ENCODE data around the gene RNF150.
"Not testable (repeated sequence)": the region's sequence is repeated elsewhere in the genome, so short reads cannot be mapped to it uniquely, and the experiment has no call there.

The RNF150 gene

DNA sequence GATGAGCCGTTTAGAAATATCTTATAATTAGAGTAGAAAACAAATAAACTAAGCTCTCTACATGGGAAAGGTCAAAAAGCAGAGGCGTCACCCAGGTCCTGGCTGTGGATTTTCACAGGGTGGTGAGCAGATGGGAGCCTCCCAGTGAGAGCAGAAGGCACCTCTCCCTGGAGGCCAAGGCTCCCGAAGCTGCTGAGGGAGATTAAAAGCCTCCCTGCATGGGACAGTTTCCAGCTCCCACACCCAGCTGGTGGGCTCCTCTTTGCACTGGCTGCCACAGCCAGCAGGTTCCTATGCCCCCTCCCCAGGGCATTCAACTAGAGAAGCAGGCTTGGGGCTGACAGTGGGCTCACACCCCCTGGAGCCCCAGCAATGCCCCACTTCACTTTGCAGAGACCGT, 321.8 kb downstream of the RNF150 start:
- Histone ChIP-seq H3K4me1 (ENCODE audit: insufficient read depth, insufficient read length) (no peaks in the 10 kb centered on the region), H3K9me3 (ENCODE audit: insufficient read depth, low read length) (no peaks in the 10 kb centered on the region), H3K27me3 (ENCODE audit: insufficient read depth, insufficient read length) (no peaks in the 10 kb centered on the region), H3K9ac (ENCODE audit: insufficient read length, low read depth) (no peak overlapping the region), H3K36me3 (ENCODE audit: insufficient read depth, insufficient read length, low read length) (no peaks in the 10 kb centered on the region), H3K4me3 (ENCODE audit: insufficient read length, low read depth) (no peak overlapping the region)
- TF ChIP-seq YY1 (IDR thresholded peaks at IDR 0.05; ENCODE audit: insufficient read depth, insufficient read length) (no peak), SUZ12 (IDR thresholded peaks at IDR 0.05; ENCODE audit: extremely low read depth, insufficient read depth, insufficient read length) (no peak), ZNF274 (IDR thresholded peaks at IDR 0.05; ENCODE audit: low read depth, low read length) (no peak)
- DNase-seq (ENCODE audit: low read depth, low spot score), result no peak

DNA sequence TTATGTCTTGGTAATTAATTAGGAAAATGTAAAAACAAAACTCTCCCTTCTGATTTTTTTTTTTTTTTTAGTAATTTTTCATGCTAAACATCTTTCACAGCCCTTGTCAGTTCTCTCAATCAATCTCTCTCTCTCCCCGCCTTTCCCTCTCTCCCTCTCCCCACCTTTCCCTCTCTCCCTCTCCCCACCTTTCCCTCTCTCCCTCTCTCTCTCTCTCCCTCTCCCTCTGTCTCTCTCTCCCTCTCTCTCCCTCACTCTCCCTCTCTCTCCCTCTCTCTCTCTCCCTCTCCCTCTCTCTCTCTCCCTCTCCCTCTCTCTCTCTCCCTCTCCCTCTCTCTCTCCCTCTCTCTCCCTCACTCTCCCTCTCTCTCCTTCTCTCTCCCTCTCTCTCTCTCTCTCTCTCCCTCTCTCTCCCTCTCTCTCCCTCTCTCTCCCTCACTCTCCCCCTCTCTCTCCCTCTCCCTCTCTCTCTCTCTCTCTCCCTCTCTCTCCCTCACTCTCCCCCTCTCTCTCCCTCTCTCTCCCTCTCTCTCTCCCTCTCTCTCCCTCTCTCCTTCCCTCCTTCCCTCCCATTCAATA, 322.6 kb downstream of the RNF150 start:
- H3K4me3 ChIP-seq (ENCODE audit: insufficient read length, low read depth); DNase-seq (ENCODE audit: low read depth, low spot score); H3K4me1 ChIP-seq (ENCODE audit: insufficient read depth, insufficient read length); H3K36me3 ChIP-seq (ENCODE audit: insufficient read depth, insufficient read length, low read length); H3K27me3 ChIP-seq (ENCODE audit: insufficient read depth, insufficient read length); H3K9ac ChIP-seq (ENCODE audit: insufficient read length, low read depth); H3K9me3 ChIP-seq (ENCODE audit: insufficient read depth, low read length): not testable (repeated sequence)

Data from NT2/D1 (cell line).